HepG2 (cell line): Measurements from ENCODE around the gene NRP1. TPM values are rescaled to one million over a fixed set of nuclear protein-coding genes. Genes with fewer than 3 reads are reported as not detected.

ENCODE experiments used
- BCL3 ChIP-seq: sonication (generic); formaldehyde crosslinking; IDR thresholded peaks from 2 replicates; pipeline ENCODE4 v1.5.1; 2020; ENCODE audit warnings: mild to moderate bottlenecking, missing genetic modification reagents, moderate library complexity
- FOXO1 ChIP-seq: sonication (generic); formaldehyde crosslinking; IDR thresholded peaks from 2 replicates; pipeline ENCODE4 v1.4.0; 2020; ENCODE audit warnings: missing genetic modification reagents
- GABPB1 ChIP-seq: IDR thresholded peaks from 2 replicates; pipeline ENCODE4 v1.6.1; 2016; ENCODE audit warnings: mild to moderate bottlenecking, missing genetic modification reagents, moderate library complexity, missing compliant biosample characterization
- HNRNPK ChIP-seq: fragments of 200-400 bp; formaldehyde crosslinking; IDR thresholded peaks from 2 replicates; pipeline ENCODE4 v1.6.1; 2018; ENCODE audit warnings: low read length, low read depth, moderate library complexity, mild to moderate bottlenecking; ENCODE audit not compliant: poor library complexity, severe bottlenecking
- MEIS1 ChIP-seq: sonication (generic); formaldehyde crosslinking; IDR thresholded peaks from 2 replicates; pipeline ENCODE4 v1.9.0; 2021; ENCODE audit warnings: mild to moderate bottlenecking, missing genetic modification reagents, moderate library complexity, borderline replicate concordance
- RXRA ChIP-seq: sonication (generic); formaldehyde crosslinking; IDR thresholded peaks from 2 replicates; pipeline ENCODE4 v1.5.1; 2020; ENCODE audit warnings: missing genetic modification reagents
- SOX5 ChIP-seq: IDR thresholded peaks from 2 replicates; pipeline ENCODE4 v1.6.1; 2016; ENCODE audit warnings: borderline replicate concordance
- TRIM24 ChIP-seq: sonication (generic); formaldehyde crosslinking; IDR thresholded peaks from 2 replicates; pipeline ENCODE4 v1.8.0; 2022; ENCODE audit warnings: mild to moderate bottlenecking, missing genetic modification reagents
- ZBTB8A ChIP-seq: sonication (generic); formaldehyde crosslinking; IDR thresholded peaks from 2 replicates; pipeline ENCODE4 v1.4.0; 2020; ENCODE audit warnings: mild to moderate bottlenecking, low read depth, missing genetic modification reagents, borderline replicate concordance
- ZFP82 ChIP-seq: sonication (generic); formaldehyde crosslinking; IDR thresholded peaks from 2 replicates; pipeline ENCODE4 v1.5.1; 2020; ENCODE audit warnings: mild to moderate bottlenecking, missing genetic modification reagents, borderline replicate concordance
- ZFY ChIP-seq: sonication (generic); formaldehyde crosslinking; IDR thresholded peaks from 2 replicates; pipeline ENCODE4 v1.4.0; 2020; ENCODE audit warnings: missing genetic modification reagents
- ZNF20 ChIP-seq: sonication (generic); formaldehyde crosslinking; IDR thresholded peaks from 2 replicates; pipeline ENCODE4 v1.4.0; 2020; ENCODE audit warnings: mild to moderate bottlenecking, moderate library complexity, missing genetic modification reagents
- ZNF350 ChIP-seq: sonication (generic); formaldehyde crosslinking; IDR thresholded peaks from 2 replicates; pipeline ENCODE4 v1.4.0; 2020; ENCODE audit warnings: mild to moderate bottlenecking, low read depth, missing genetic modification reagents, borderline replicate concordance
- ZNF451 ChIP-seq: sonication (generic); formaldehyde crosslinking; IDR thresholded peaks from 2 replicates; pipeline ENCODE4 v1.5.0; 2020; ENCODE audit warnings: mild to moderate bottlenecking, missing genetic modification reagents
- ZNF550 ChIP-seq: sonication (generic); formaldehyde crosslinking; IDR thresholded peaks from 2 replicates; pipeline ENCODE4 v1.4.0; 2020; ENCODE audit warnings: mild to moderate bottlenecking, missing genetic modification reagents, borderline replicate concordance
- polyA plus RNA-seq, 8 experiments: library from polyadenylated mRNA; depleted of rRNA in 3 of 8; stranded (reverse) in 7 of 8; unstranded in 1 of 8; fragments of >200 nt; fragmentation: Illumina TruSeq in 4 of 8; extraction: Trizol in 4 of 8; gene quantifications; 2 replicates each; pipeline versions ENCODE4 v1.2.1 to v1.2.3, GENCODE V29; 2011 to 2016; ENCODE audit warnings: low read depth in 4 of 8, missing spikeins in 1 of 8, mixed read lengths in 1 of 8; ENCODE audit not compliant: insufficient read depth in 1 of 8
- total RNA-seq, 5 experiments: library from RNA; depleted of rRNA; stranded (reverse); fragments of >200 nt; fragmentation: Illumina TruSeq; extraction: Trizol; gene quantifications; 2 replicates each; pipeline ENCODE4 v1.2.3, GENCODE V29; 2016; ENCODE audit warnings: low read depth in 1 of 5
- TF ChIP-seq, protein P1 (sequence below): sonication (generic); formaldehyde crosslinking; IDR thresholded peaks from 2 replicates; pipeline ENCODE4 v1.9.0; 2021; ENCODE audit warnings: missing genetic modification reagents, borderline replicate concordance
- TF ChIP-seq, protein P2 (sequence below): sonication (generic); formaldehyde crosslinking; IDR thresholded peaks from 2 replicates; pipeline ENCODE4 v1.5.0; 2020; ENCODE audit warnings: missing genetic modification reagents, mild to moderate bottlenecking, borderline replicate concordance
- TF ChIP-seq, protein P3 (sequence below): sonication (generic); formaldehyde crosslinking; IDR thresholded peaks from 2 replicates; pipeline ENCODE4 v1.4.0; 2020; ENCODE audit warnings: missing genetic modification reagents, borderline replicate concordance
- TF ChIP-seq, protein P4 (sequence below): sonication (generic); formaldehyde crosslinking; IDR thresholded peaks from 2 replicates; pipeline ENCODE4 v1.5.0; 2020; ENCODE audit warnings: missing genetic modification reagents, mild to moderate bottlenecking, borderline replicate concordance

The NRP1 gene
- total and polyA plus RNA-seq, 2 of the 13 experiments (the other 11 are each of a cell fraction or from before 2014, with no cell fraction given) = 5.3 to 5.8 TPM

DNA sequence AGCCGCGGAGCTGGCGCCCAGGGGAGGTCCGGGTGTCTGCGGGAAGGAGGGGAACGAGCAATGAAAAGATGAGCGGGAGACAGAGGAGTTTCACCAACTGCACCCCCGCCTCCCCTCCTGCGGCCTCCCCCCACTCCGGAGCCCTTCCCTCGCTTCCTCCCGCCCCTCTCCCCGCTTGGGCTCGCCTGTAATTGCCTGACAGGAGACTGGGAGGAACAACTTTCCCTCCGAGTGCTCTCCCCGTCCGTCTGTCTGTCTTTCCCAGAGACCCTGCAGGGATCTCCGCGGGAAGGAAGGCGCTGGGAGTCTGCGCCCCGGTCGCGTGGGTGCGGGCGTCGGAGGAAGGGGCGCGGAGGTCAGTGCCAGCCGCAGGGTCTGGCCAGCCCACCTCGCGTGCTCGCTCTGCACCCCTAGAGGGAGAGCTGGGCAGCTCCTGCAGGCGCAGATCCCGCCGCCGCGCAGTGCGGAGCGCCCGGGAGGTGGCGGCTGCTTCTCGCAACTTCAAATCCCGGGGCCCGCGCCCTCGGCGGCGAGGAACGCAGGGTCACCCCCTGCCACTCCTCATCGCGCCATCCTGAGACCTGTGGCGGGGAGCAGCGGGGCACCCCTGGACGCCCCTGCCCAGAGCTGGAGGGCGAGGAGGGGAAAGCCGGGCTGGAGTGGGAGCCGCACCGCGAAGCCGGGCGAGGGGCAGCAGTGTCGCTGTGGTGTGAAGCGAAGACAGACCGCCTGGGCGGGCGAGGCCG is 511 bp upstream of the NRP1 start (continued):
- TF ChIP-seq, protein P1, sequence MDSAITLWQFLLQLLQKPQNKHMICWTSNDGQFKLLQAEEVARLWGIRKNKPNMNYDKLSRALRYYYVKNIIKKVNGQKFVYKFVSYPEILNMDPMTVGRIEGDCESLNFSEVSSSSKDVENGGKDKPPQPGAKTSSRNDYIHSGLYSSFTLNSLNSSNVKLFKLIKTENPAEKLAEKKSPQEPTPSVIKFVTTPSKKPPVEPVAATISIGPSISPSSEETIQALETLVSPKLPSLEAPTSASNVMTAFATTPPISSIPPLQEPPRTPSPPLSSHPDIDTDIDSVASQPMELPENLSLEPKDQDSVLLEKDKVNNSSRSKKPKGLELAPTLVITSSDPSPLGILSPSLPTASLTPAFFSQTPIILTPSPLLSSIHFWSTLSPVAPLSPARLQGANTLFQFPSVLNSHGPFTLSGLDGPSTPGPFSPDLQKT = no peak
- peak; percentile 60; the same call in 1 of the 2 replicates for TF ChIP-seq ZFP82 (CRISPR knock-in tag)
- no peak for TF ChIP-seq BCL3 (CRISPR knock-in tag)
- no peak for TF ChIP-seq ZNF550 (CRISPR knock-in tag)
- TF ChIP-seq, protein P2, sequence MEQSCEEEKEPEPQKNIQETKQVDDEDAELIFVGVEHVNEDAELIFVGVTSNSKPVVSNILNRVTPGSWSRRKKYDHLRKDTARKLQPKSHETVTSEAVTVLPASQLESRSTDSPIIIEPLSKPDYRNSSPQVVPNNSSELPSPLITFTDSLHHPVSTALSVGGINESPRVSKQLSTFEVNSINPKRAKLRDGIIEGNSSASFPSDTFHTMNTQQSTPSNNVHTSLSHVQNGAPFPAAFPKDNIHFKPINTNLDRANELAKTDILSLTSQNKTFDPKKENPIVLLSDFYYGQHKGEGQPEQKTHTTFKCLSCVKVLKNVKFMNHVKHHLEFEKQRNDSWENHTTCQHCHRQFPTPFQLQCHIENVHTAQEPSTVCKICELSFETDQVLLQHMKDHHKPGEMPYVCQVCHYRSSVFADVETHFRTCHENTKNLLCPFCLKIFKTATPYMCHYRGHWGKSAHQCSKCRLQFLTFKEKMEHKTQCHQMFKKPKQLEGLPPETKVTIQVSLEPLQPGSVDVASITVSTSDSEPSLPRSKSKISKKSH = peak; percentile 54; the same call in 1 of the 2 replicates
- no peak for TF ChIP-seq ZNF20 (CRISPR knock-in tag)
- 0 out of 2 replicates have a peak, but pooled peaks have one; percentile 16 for TF ChIP-seq ZNF350
- TF ChIP-seq GABPB1 (CRISPR knock-in tag) = peak; percentile 56; the same call in 1 of the 2 replicates
- TF ChIP-seq ZFY = peak; percentile 48
- TF ChIP-seq, protein P3, sequence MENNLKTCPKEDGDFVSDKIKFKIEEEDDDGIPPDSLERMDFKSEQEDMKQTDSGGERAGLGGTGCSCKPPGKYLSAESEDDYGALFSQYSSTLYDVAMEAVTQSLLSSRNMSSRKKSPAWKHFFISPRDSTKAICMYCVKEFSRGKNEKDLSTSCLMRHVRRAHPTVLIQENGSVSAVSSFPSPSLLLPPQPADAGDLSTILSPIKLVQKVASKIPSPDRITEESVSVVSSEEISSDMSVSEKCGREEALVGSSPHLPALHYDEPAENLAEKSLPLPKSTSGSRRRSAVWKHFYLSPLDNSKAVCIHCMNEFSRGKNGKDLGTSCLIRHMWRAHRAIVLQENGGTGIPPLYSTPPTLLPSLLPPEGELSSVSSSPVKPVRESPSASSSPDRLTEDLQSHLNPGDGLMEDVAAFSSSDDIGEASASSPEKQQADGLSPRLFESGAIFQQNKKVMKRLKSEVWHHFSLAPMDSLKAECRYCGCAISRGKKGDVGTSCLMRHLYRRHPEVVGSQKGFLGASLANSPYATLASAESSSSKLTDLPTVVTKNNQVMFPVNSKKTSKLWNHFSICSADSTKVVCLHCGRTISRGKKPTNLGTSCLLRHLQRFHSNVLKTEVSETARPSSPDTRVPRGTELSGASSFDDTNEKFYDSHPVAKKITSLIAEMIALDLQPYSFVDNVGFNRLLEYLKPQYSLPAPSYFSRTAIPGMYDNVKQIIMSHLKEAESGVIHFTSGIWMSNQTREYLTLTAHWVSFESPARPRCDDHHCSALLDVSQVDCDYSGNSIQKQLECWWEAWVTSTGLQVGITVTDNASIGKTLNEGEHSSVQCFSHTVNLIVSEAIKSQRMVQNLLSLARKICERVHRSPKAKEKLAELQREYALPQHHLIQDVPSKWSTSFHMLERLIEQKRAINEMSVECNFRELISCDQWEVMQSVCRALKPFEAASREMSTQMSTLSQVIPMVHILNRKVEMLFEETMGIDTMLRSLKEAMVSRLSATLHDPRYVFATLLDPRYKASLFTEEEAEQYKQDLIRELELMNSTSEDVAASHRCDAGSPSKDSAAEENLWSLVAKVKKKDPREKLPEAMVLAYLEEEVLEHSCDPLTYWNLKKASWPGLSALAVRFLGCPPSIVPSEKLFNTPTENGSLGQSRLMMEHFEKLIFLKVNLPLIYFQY = 0 out of 2 replicates have a peak, but pooled peaks have one; percentile 27
- TF ChIP-seq SOX5 (CRISPR knock-in tag) = peak; percentile 43; the same call in 1 of the 2 replicates
- peak; percentile 51; the same call in 1 of the 2 replicates for TF ChIP-seq RXRA (CRISPR knock-in tag)
- TF ChIP-seq MEIS1 = no peak
- TF ChIP-seq, protein P4, sequence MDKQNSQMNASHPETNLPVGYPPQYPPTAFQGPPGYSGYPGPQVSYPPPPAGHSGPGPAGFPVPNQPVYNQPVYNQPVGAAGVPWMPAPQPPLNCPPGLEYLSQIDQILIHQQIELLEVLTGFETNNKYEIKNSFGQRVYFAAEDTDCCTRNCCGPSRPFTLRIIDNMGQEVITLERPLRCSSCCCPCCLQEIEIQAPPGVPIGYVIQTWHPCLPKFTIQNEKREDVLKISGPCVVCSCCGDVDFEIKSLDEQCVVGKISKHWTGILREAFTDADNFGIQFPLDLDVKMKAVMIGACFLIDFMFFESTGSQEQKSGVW = no peak
- TF ChIP-seq HNRNPK = peak; percentile 40
- TF ChIP-seq ZNF451 (CRISPR knock-in tag) = 0 out of 2 replicates have a peak, but pooled peaks have one; percentile 33
- no peak for TF ChIP-seq TRIM24 (CRISPR knock-in tag)
- TF ChIP-seq FOXO1 (CRISPR knock-in tag) = no peak
- no peak for TF ChIP-seq ZBTB8A (CRISPR knock-in tag)
